ENCODE data around the gene DST. TPM values are rescaled to one million over a fixed set of nuclear protein-coding genes. Genes with fewer than 3 reads are reported as not detected.
A peak's percentile ranks its signal among the peaks of the same experiment; 100 is the strongest.

The DST gene
- total and polyA plus RNA-seq, 2 experiments from 2014 or later: 103 to 369 TPM

GRCh38 chr6:56685102-56685733, 42.5 kb upstream of the DST start:
- TF ChIP-seq EZH2 (IDR thresholded peaks at IDR 0.05; ENCODE audit: borderline replicate concordance) (no peak), EZH2phosphoT487 (IDR thresholded peaks at IDR 0.05; ENCODE audit: low read depth, severe bottlenecking, unreplicated experiment) (no peak), CTCF (IDR thresholded peaks at IDR 0.05; ENCODE audit: poor library complexity) (no peak)
- Histone ChIP-seq H3K4me2 (peak overlapping the region; percentile 68), H3K27ac (peak overlapping the region; percentile 93), H3K4me3 (no peak overlapping the region), H3K9me3 (ENCODE audit: low read depth) (no peaks in the 10 kb centered on the region), H3K9me2 (replicated peaks; ENCODE audit: insufficient read depth) (no peaks in the 10 kb centered on the region), H3K4me1 (ENCODE audit: insufficient read depth) (peaks cover 51% of the 10 kb centered on the region), H3K36me3 (replicated peaks; ENCODE audit: insufficient read depth, low read depth) (no peaks in the 10 kb centered on the region), H3K27me3 (no peaks in the 10 kb centered on the region), H2AFZ (no peak overlapping the region), H4K20me1 (ENCODE audit: insufficient read depth, poor library complexity, severe bottlenecking) (no peaks in the 10 kb centered on the region), H3K79me2 (peaks cover 89% of the 10 kb centered on the region)
- DNase-seq (ENCODE audit: low spot score): no peak
- 78% methylated on average over 8 of the region's 8 CpGs for WGBS (ENCODE audit: low lambda C conversion rate, missing lambda C conversion rate)

GRCh38 chr6:56684342-56685101, 41.8 kb upstream of the DST start:
- Histone ChIP-seq H3K27ac (peak overlapping the region; percentile 93), H3K9me3 (ENCODE audit: low read depth) (no peaks in the 10 kb centered on the region), H3K4me2 (peak overlapping the region; percentile 68), H3K4me1 (ENCODE audit: insufficient read depth) (peaks cover 47% of the 10 kb centered on the region), H3K27me3 (no peaks in the 10 kb centered on the region), H3K9me2 (replicated peaks; ENCODE audit: insufficient read depth) (no peaks in the 10 kb centered on the region), H2AFZ (no peak overlapping the region), H3K36me3 (replicated peaks; ENCODE audit: insufficient read depth, low read depth) (no peaks in the 10 kb centered on the region), H4K20me1 (ENCODE audit: insufficient read depth, poor library complexity, severe bottlenecking) (no peaks in the 10 kb centered on the region), H3K79me2 (peaks cover 89% of the 10 kb centered on the region), H3K4me3 (no peak overlapping the region)
- DNase-seq (ENCODE audit: low spot score): no peak
- TF ChIP-seq EZH2phosphoT487 (IDR thresholded peaks at IDR 0.05; ENCODE audit: low read depth, severe bottlenecking, unreplicated experiment): no peak
- 69% methylated on average over 7 of the region's 7 CpGs for WGBS (ENCODE audit: low lambda C conversion rate, missing lambda C conversion rate)

GRCh38 chr6:56683882-56684281, 41.2 kb upstream of the DST start:
- Histone ChIP-seq H2AFZ (no peak overlapping the region), H3K9me2 (replicated peaks; ENCODE audit: insufficient read depth) (no peaks in the 10 kb centered on the region), H3K36me3 (replicated peaks; ENCODE audit: insufficient read depth, low read depth) (no peaks in the 10 kb centered on the region), H3K4me1 (ENCODE audit: insufficient read depth) (peaks cover 47% of the 10 kb centered on the region), H3K9me3 (ENCODE audit: low read depth) (no peaks in the 10 kb centered on the region), H3K27ac (peak overlapping the region; percentile 81), H3K27me3 (no peaks in the 10 kb centered on the region), H3K4me2 (peak overlapping the region; percentile 27), H3K4me3 (no peak overlapping the region), H3K79me2 (peaks cover 89% of the 10 kb centered on the region), H4K20me1 (ENCODE audit: insufficient read depth, poor library complexity, severe bottlenecking) (no peaks in the 10 kb centered on the region)
- no peak for TF ChIP-seq EZH2 (IDR thresholded peaks at IDR 0.05; ENCODE audit: borderline replicate concordance)
- 87% methylated on average over 1 of the region's 1 CpG for WGBS (ENCODE audit: low lambda C conversion rate, missing lambda C conversion rate)
- peak; percentile 74 for DNase-seq (ENCODE audit: low spot score)

- peaks cover 44% of the 10 kb centered on the region for H3K4me1 ChIP-seq (ENCODE audit: insufficient read depth)
- no peak overlapping the region for H2AFZ ChIP-seq
- TF ChIP-seq EZH2phosphoT487 (IDR thresholded peaks at IDR 0.05; ENCODE audit: low read depth, severe bottlenecking, unreplicated experiment) (no peak), EZH2 (IDR thresholded peaks at IDR 0.05; ENCODE audit: borderline replicate concordance) (no peak), CTCF (IDR thresholded peaks at IDR 0.05; ENCODE audit: poor library complexity) (no peak)
- peaks cover 94% of the 10 kb centered on the region for H3K79me2 ChIP-seq
- peak overlapping the region; percentile 81 for H3K27ac ChIP-seq
- H3K4me2 ChIP-seq: no peak overlapping the region
- H3K36me3 ChIP-seq (replicated peaks; ENCODE audit: insufficient read depth, low read depth): no peaks in the 10 kb centered on the region
- H3K4me3 ChIP-seq: no peak overlapping the region
- no peaks in the 10 kb centered on the region for H4K20me1 ChIP-seq (ENCODE audit: insufficient read depth, poor library complexity, severe bottlenecking)
- WGBS (ENCODE audit: low lambda C conversion rate, missing lambda C conversion rate): 100% methylated on average over 1 of the region's 1 CpG
- H3K27me3 ChIP-seq: no peaks in the 10 kb centered on the region
- no peaks in the 10 kb centered on the region for H3K9me2 ChIP-seq (replicated peaks; ENCODE audit: insufficient read depth)
- no peak for DNase-seq (ENCODE audit: low spot score)
- no peaks in the 10 kb centered on the region for H3K9me3 ChIP-seq (ENCODE audit: low read depth)
These were observed 39.9 kb upstream of the DST start for GRCh38 chr6:56682635-56683034.

All from hepatocyte (in vitro differentiated cells).